Measurements from ENCODE around the gene TUSC2.

TUSC2 gene

DNA sequence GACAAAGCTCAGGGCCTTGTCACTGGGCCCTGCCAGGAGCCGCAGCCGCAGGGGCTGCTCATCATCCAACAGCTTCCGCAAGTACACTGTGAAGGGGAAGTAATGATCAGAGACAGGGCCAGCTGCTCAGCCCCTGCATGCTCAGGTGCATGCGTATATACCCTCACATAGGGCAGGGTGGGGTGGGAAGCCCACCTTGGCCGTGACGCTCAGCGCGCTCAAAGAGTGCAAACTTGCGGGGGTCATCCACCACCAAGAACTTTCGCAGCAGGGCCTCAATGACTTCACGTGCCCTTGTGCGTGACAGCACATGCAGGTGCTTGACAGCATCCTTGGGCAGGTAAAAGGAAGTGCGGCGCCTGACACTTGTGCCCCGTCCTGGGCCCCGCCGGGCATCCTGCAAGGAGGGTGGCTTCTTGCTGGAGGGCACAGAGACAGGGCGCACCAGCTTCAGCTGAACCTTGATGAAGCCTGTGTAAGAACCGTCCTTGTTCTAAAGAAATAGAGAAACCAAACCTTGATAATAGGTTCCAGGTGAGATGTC, 3.4 kb upstream of the TUSC2 start:
- no peak overlapping the region for H3K9ac ChIP-seq (ENCODE audit: low read depth, low read length)
- no peaks in the 10 kb centered on the region for H3K9me3 ChIP-seq (ENCODE audit: insufficient read depth, low read length, severe bottlenecking)
- H3K36me3 ChIP-seq (ENCODE audit: insufficient read depth, low read length) = peaks cover 65% of the 10 kb centered on the region
- H3K27ac ChIP-seq (ENCODE audit: low read length) = no peak overlapping the region
- H2AFZ ChIP-seq (ENCODE audit: low read depth, low read length) = no peak overlapping the region
- ATAC-seq (ENCODE audit: insufficient read depth, low read depth) (no peak), DNase-seq (no peak)
- TF ChIP-seq CTCF (IDR thresholded peaks at IDR 0.05; ENCODE audit: borderline replicate concordance, extremely low read depth, low read length, poor library complexity, severe bottlenecking) (no peak), EZH2 (IDR thresholded peaks at IDR 0.05; ENCODE audit: borderline replicate concordance, low read depth, low read length, severe bottlenecking) (no peak)
- H3K27me3 ChIP-seq (ENCODE audit: insufficient read depth, low read length, poor library complexity) = no peaks in the 10 kb centered on the region
- H3K4me1 ChIP-seq (ENCODE audit: insufficient read depth, low read length) = peaks cover 81% of the 10 kb centered on the region
- peaks cover 62% of the 10 kb centered on the region for H4K20me1 ChIP-seq (ENCODE audit: insufficient read depth, low read length)
- H3K79me2 ChIP-seq (ENCODE audit: insufficient read depth, low read length) = peaks cover 69% of the 10 kb centered on the region
- no peak overlapping the region for H3K4me3 ChIP-seq (ENCODE audit: low read depth in 1 of 2, low read length in 2 of 2)
- H3K4me2 ChIP-seq (ENCODE audit: insufficient read depth, low read length) = no peak overlapping the region

GRCh38 chr3:50330330-50330729, 2.3 kb upstream of the TUSC2 start:
- Histone ChIP-seq H3K9ac (ENCODE audit: low read depth, low read length) (no peak overlapping the region), H3K4me2 (ENCODE audit: insufficient read depth, low read length) (no peak overlapping the region), H3K27ac (ENCODE audit: low read length) (no peak overlapping the region), H3K79me2 (ENCODE audit: insufficient read depth, low read length) (peaks cover 64% of the 10 kb centered on the region), H3K36me3 (ENCODE audit: insufficient read depth, low read length) (peaks cover 66% of the 10 kb centered on the region), H3K4me3 (ENCODE audit: low read depth in 1 of 2, low read length in 2 of 2) (no peak overlapping the region), H3K9me3 (ENCODE audit: insufficient read depth, low read length, severe bottlenecking) (no peaks in the 10 kb centered on the region), H3K4me1 (ENCODE audit: insufficient read depth, low read length) (peaks cover 77% of the 10 kb centered on the region), H2AFZ (ENCODE audit: low read depth, low read length) (no peak overlapping the region), H3K27me3 (ENCODE audit: insufficient read depth, low read length, poor library complexity) (no peaks in the 10 kb centered on the region), H4K20me1 (ENCODE audit: insufficient read depth, low read length) (peaks cover 51% of the 10 kb centered on the region)
- no peak for DNase-seq
- ATAC-seq (ENCODE audit: insufficient read depth, low read depth) = no peak
- TF ChIP-seq EZH2 (IDR thresholded peaks at IDR 0.05; ENCODE audit: borderline replicate concordance, low read depth, low read length, severe bottlenecking) (no peak), CTCF (IDR thresholded peaks at IDR 0.05; ENCODE audit: borderline replicate concordance, extremely low read depth, low read length, poor library complexity, severe bottlenecking) (no peak)

DNA sequence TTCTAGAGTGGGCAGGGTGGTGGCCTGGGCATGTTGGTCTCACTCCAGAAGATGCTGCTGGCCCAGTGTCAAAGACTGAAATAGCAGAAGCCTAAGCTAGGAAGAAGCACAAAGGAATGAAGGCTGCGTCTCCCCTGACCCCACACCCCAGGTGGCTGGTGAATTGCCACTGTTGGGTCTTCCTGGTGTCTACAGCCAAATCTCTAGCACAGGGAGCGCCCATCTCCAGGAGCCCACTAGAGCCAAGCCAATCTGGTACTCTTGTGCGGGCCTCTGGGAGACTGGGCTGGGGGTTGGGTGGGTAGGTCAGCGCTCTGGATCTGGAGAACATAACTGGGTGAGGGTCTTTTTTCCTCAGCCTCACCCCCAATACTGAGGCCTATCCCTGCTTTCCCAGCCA, 894 bp downstream of the TUSC2 start:
- Histone ChIP-seq H3K79me2 (ENCODE audit: insufficient read depth, low read length) (peaks cover 33% of the 10 kb centered on the region), H3K27me3 (ENCODE audit: insufficient read depth, low read length, poor library complexity) (no peaks in the 10 kb centered on the region), H3K4me2 (ENCODE audit: insufficient read depth, low read length) (peak overlapping the region; percentile 80), H2AFZ (ENCODE audit: low read depth, low read length) (no peak overlapping the region), H3K36me3 (ENCODE audit: insufficient read depth, low read length) (peaks cover 55% of the 10 kb centered on the region), H3K27ac (ENCODE audit: low read length) (peak overlapping the region; percentile 73), H3K4me1 (ENCODE audit: insufficient read depth, low read length) (peaks cover 59% of the 10 kb centered on the region), H3K9me3 (ENCODE audit: insufficient read depth, low read length, severe bottlenecking) (no peaks in the 10 kb centered on the region), H3K9ac (ENCODE audit: low read depth, low read length) (peak overlapping the region; percentile 79), H4K20me1 (ENCODE audit: insufficient read depth, low read length) (peaks cover 26% of the 10 kb centered on the region), H3K4me3 (ENCODE audit: low read depth in 1 of 2, low read length in 2 of 2) (peak overlapping the region; percentile 88 to 89)
- TF ChIP-seq CTCF (IDR thresholded peaks at IDR 0.05; ENCODE audit: borderline replicate concordance, extremely low read depth, low read length, poor library complexity, severe bottlenecking) (no peak), EZH2 (IDR thresholded peaks at IDR 0.05; ENCODE audit: borderline replicate concordance, low read depth, low read length, severe bottlenecking) (no peak)
- ATAC-seq (ENCODE audit: insufficient read depth, low read depth) (no peak), DNase-seq (no peak)

Measured in DND-41 (cell line).